Upper lobe of left lung (tissue), 4 donors: ENCODE results near the gene BPI.

Experiments
- CTCF ChIP-seq, 6 experiments: fragments of 450-650 bp in 4 of 6; fragments of 200-600 bp in 2 of 6; sonication (generic) in 2 of 6; IDR thresholded peaks; one replicate each; pipeline ENCODE4 v1.5.1; 2016 to 2019; ENCODE audit warnings: antibody characterized with exemption in 6 of 6
- EP300 ChIP-seq, 4 donors: sonication (generic); formaldehyde crosslinking; IDR thresholded peaks; one replicate each; pipeline ENCODE4 v1.5.1; 2017; ENCODE audit warnings: antibody characterized with exemption in 4 of 4, control low read depth in 2 of 4
- POLR2A ChIP-seq, 4 donors: fragments of 450-650 bp; IDR thresholded peaks; one replicate each; pipeline ENCODE4 v1.5.1; 2016 to 2017; ENCODE audit warnings: antibody characterized with exemption in 4 of 4, mild to moderate bottlenecking in 2 of 4
- POLR2AphosphoS5 ChIP-seq, 2 donors: sonication (generic); formaldehyde crosslinking; IDR thresholded peaks; one replicate each; pipeline ENCODE4 v1.5.1; 2017; ENCODE audit warnings: antibody characterized with exemption in 2 of 2

- no peak for TF ChIP-seq EP300 (IDR thresholded peaks at IDR 0.05)
- TF ChIP-seq CTCF (IDR thresholded peaks at IDR 0.05) = no peak
- no peak for TF ChIP-seq POLR2A (IDR thresholded peaks at IDR 0.05)
- no peak for TF ChIP-seq POLR2AphosphoS5 (IDR thresholded peaks at IDR 0.05)
Measured at GRCh38 chr20:38308447-38308846, 4.5 kb downstream of the BPI start.
